GM23338 (cell line): ENCODE results near the gene MMP24OS. TPM values are rescaled to one million over a fixed set of nuclear protein-coding genes. Genes with fewer than 3 reads are reported as not detected.
"Not testable (repeated sequence)": the region's sequence is repeated elsewhere in the genome, so short reads cannot be mapped to it uniquely, and the experiment has no call there.

Source experiments
- ATAC-seq: fragments of 200-7000 bp; cut with Tn5 transposase; 3 replicates; pipeline ENCODE4 v1.9.1; 2020
- DNase-seq: peaks from one replicate; pipeline ENCODE4 v3.0.0-alpha.2; 2015; ENCODE audit warnings: low spot score
- H2AFZ ChIP-seq: fragments of 200-600 bp; sonication (generic); 2 replicates; pipeline ENCODE4 v1.8.0; 2016; ENCODE audit warnings: antibody characterized with exemption, mild to moderate bottlenecking, moderate library complexity
- H3F3A ChIP-seq: fragments of 200-600 bp; sonication (generic); replicated peaks from 2 replicates; pipeline ENCODE4 v1.8.0; 2017; ENCODE audit warnings: antibody characterized with exemption, mixed run types, low read depth
- H3K27ac ChIP-seq: fragments of 200-600 bp; sonication (generic); 2 replicates; pipeline ENCODE4 v1.6.1; 2016; ENCODE audit warnings: low read depth
- H3K27me3 ChIP-seq: fragments of 200-600 bp; sonication (generic); 2 replicates; pipeline ENCODE4 v1.8.0; 2016; ENCODE audit warnings: mild to moderate bottlenecking, mixed run types, moderate library complexity; ENCODE audit not compliant: insufficient read depth
- H3K36me3 ChIP-seq: fragments of 200-600 bp; sonication (generic); 2 replicates; pipeline ENCODE4 v1.8.0; 2016; ENCODE audit warnings: mild to moderate bottlenecking; ENCODE audit not compliant: insufficient read depth
- H3K4me1 ChIP-seq: fragments of 200-600 bp; sonication (generic); 2 replicates; pipeline ENCODE4 v1.8.0; 2016; ENCODE audit warnings: mild to moderate bottlenecking, moderate library complexity; ENCODE audit not compliant: insufficient read depth
- H3K4me2 ChIP-seq: fragments of 200-600 bp; sonication (generic); 2 replicates; pipeline ENCODE4 v1.7.1; 2017; ENCODE audit warnings: mixed run types
- H3K4me3 ChIP-seq: fragments of 200-600 bp; sonication (generic); 2 replicates; pipeline ENCODE4 v1.6.1; 2016; ENCODE audit warnings: mixed run types
- H3K79me2 ChIP-seq: fragments of 200-600 bp; sonication (generic); replicated peaks from 2 replicates; pipeline ENCODE4 v1.8.0; 2017; ENCODE audit warnings: mild to moderate bottlenecking; ENCODE audit not compliant: insufficient read depth
- H3K9me2 ChIP-seq: fragments of 200-600 bp; sonication (generic); 2 replicates; pipeline ENCODE4 v1.8.0; 2017; ENCODE audit not compliant: insufficient read depth
- H4K20me1 ChIP-seq: fragments of 200-600 bp; sonication (generic); replicated peaks from 2 replicates; pipeline ENCODE4 v1.8.0; 2017; ENCODE audit warnings: mild to moderate bottlenecking; ENCODE audit not compliant: insufficient read depth
- H3K27ac Mint-ChIP-seq: 2 replicates; pipeline ENCODE4 v1.8.0; 2020; ENCODE audit warnings: inconsistent platforms, mild to moderate bottlenecking, moderate library complexity, mixed read lengths
- H3K27me3 Mint-ChIP-seq: 3 replicates; pipeline ENCODE4 v1.8.0; 2022; ENCODE audit warnings: low read depth, mild to moderate bottlenecking, moderate library complexity, mixed read lengths, inconsistent platforms; ENCODE audit not compliant: insufficient read depth, poor library complexity
- H3K36me3 Mint-ChIP-seq: 3 replicates; pipeline ENCODE4 v1.8.0; 2021; ENCODE audit warnings: low read depth, mild to moderate bottlenecking, inconsistent platforms, moderate library complexity, mixed read lengths
- H3K4me1 Mint-ChIP-seq: 3 replicates; pipeline ENCODE4 v1.8.0; 2020; ENCODE audit warnings: mild to moderate bottlenecking, inconsistent platforms, mixed read lengths
- H3K4me3 Mint-ChIP-seq: 3 replicates; pipeline ENCODE4 v1.8.0; 2021; ENCODE audit warnings: moderate library complexity, mild to moderate bottlenecking, inconsistent platforms, mixed read lengths
- H3K9me3 Mint-ChIP-seq: 3 replicates; pipeline ENCODE4 v1.8.0; 2020; ENCODE audit warnings: moderate library complexity, mild to moderate bottlenecking, inconsistent platforms, mixed read lengths
- CREB1 ChIP-seq: fragments of 250-450 bp; sonication (Bioruptor Pico); IDR thresholded peaks from 2 replicates; pipeline ENCODE4 v1.5.0; 2020; ENCODE audit warnings: low read depth, mild to moderate bottlenecking, moderate library complexity
- ZNF462 ChIP-seq: fragments of 250-450 bp; sonication (Bioruptor Pico); IDR thresholded peaks from 2 replicates; pipeline ENCODE4 v1.5.0; 2020; ENCODE audit warnings: mild to moderate bottlenecking, moderate library complexity
- polyA plus RNA-seq: library from polyadenylated mRNA; unstranded; fragments of >200 nt; fragmentation: Nextera tagmentation; extraction: Ambion mirVana; gene quantifications from 2 replicates; pipeline ENCODE4 v1.2.1, GENCODE V29; 2016
- total RNA-seq: library from RNA; depleted of rRNA; stranded (reverse); fragments of >200 nt; shearing (Covaris generic); gene quantifications from 2 replicates; pipeline ENCODE4 v1.2.3, GENCODE V29; 2014

MMP24OS gene
- total and polyA plus RNA-seq, 2 experiments from 2014 or later = 10.5 to 25.4 TPM

GRCh38 chr20:35262731-35263531, 15.0 kb downstream of the MMP24OS start:
- not testable (repeated sequence) for H3K27me3 ChIP-seq, H3K9me2 ChIP-seq, H3K9me3 Mint-ChIP-seq, H2AFZ ChIP-seq, H4K20me1 ChIP-seq, H3K36me3 Mint-ChIP-seq, H3K79me2 ChIP-seq, H3K36me3 ChIP-seq
- Mint-ChIP-seq H3K4me3 (peak overlapping the region; percentile 50), H3K27ac (peak overlapping the region; percentile 98), H3K27me3 (peaks cover 12% of the 10 kb centered on the region), H3K4me1 (peaks cover 51% of the 10 kb centered on the region)
- TF ChIP-seq ZNF462 (CRISPR knock-in tag) (peak; percentile 76; the same call in 1 of the 2 replicates), CREB1 (peak; percentile 56)
- H3K4me2 ChIP-seq = peak overlapping the region; percentile 54
- peaks cover 50% of the 10 kb centered on the region for H3K4me1 ChIP-seq
- H3F3A ChIP-seq = peaks cover 23% of the 10 kb centered on the region
- ATAC-seq (peak; percentile 85), DNase-seq (peak; percentile 96)
- peak overlapping the region; percentile 99 for H3K27ac ChIP-seq
- peak overlapping the region; percentile 23; the same call in 1 of the 2 replicates for H3K4me3 ChIP-seq

GRCh38 chr20:35262321-35262720, 15.6 kb downstream of the MMP24OS start:
- Histone ChIP-seq H3K4me2 (peak overlapping the region; percentile 52; the same call in 1 of the 2 replicates), H3K4me3 (0 out of 2 replicates have a peak overlapping the region, but pooled peaks have one; percentile 27), H3F3A (peaks cover 23% of the 10 kb centered on the region), H3K27ac (peak overlapping the region; percentile 100), H3K4me1 (peaks cover 50% of the 10 kb centered on the region)
- H3K4me3 Mint-ChIP-seq = peak overlapping the region; percentile 27; the same call in 1 of the 3 replicates
- not testable (repeated sequence) for H3K79me2 ChIP-seq, H3K9me3 Mint-ChIP-seq, H3K27me3 Mint-ChIP-seq, H3K36me3 Mint-ChIP-seq, H3K27me3 ChIP-seq, H4K20me1 ChIP-seq, H3K36me3 ChIP-seq, H2AFZ ChIP-seq, H3K9me2 ChIP-seq
- ATAC-seq (peak; percentile 13), DNase-seq (peak; percentile 57)
- H3K4me1 Mint-ChIP-seq = peaks cover 52% of the 10 kb centered on the region
- peak; percentile 46; the same call in 1 of the 2 replicates for TF ChIP-seq CREB1
- H3K27ac Mint-ChIP-seq = peak overlapping the region; percentile 85
